GM12878 (cell line): ENCODE data around the gene SPINK9. TPM values are rescaled to one million over a fixed set of nuclear protein-coding genes. Genes with fewer than 3 reads are reported as not detected.

ENCODE experiments used
- IRF4 ChIP-seq: IDR thresholded peaks from 2 replicates; pipeline ENCODE4 v1.6.1; 2011; ENCODE audit warnings: low read depth, low read length
- JUNB ChIP-seq: IDR thresholded peaks from 2 replicates; pipeline ENCODE4 v1.6.1; 2016; ENCODE audit warnings: antibody characterized with exemption, mild to moderate bottlenecking
- MTA2 ChIP-seq: fragments of 450-650 bp; IDR thresholded peaks from 2 replicates; pipeline ENCODE4 v1.6.1; 2016; ENCODE audit warnings: low read depth, mild to moderate bottlenecking, moderate library complexity
- SMAD1 ChIP-seq: fragments of 450-650 bp; IDR thresholded peaks from 2 replicates; pipeline ENCODE4 v1.6.1; 2018; ENCODE audit warnings: mild to moderate bottlenecking, low read depth; ENCODE audit not compliant: partially characterized antibody
- SUPT20H ChIP-seq: IDR thresholded peaks from 2 replicates; pipeline ENCODE4 v1.6.1; 2011; ENCODE audit warnings: low read depth, mild to moderate bottlenecking, low read length, moderate library complexity, borderline replicate concordance; ENCODE audit not compliant: control insufficient read depth
- ZNF274 ChIP-seq: IDR thresholded peaks from one replicate; pipeline ENCODE4 v1.8.0; 2011; ENCODE audit not compliant: insufficient read length, insufficient read depth
- ZZZ3 ChIP-seq: IDR thresholded peaks from 2 replicates; pipeline ENCODE4 v1.6.1; 2011; ENCODE audit warnings: low read depth; ENCODE audit not compliant: control insufficient read depth, insufficient read length
- polyA plus RNA-seq, 11 experiments: library from polyadenylated mRNA; depleted of rRNA in 4 of 11; unstranded in 6 of 11; stranded (reverse) in 5 of 11; fragments of >200 nt; fragmentation: Nextera tagmentation in 4 of 11; fragmentation: Illumina TruSeq in 1 of 11; extraction: Ambion mirVana in 4 of 11; extraction: Trizol in 1 of 11; gene quantifications; 1 replicate in 1 of 11; 2 replicates in 10 of 11; pipeline versions ENCODE4 v1.2.1 to v1.2.3, GENCODE V29; 2011 to 2016; ENCODE audit warnings: inconsistent platforms in 2 of 11, missing spikeins in 2 of 11, low read depth in 1 of 11
- total RNA-seq, 4 experiments: library from RNA; depleted of rRNA in 3 of 4; stranded (reverse); fragments of >200 nt in 3 of 4; fragmentation: Illumina TruSeq in 1 of 4; extraction: Trizol in 1 of 4; gene quantifications; 2 replicates each; pipeline versions ENCODE4 v1.2.1 to v1.2.3, GENCODE V29; 2013 to 2021
- TF ChIP-seq, protein P1 (sequence below): IDR thresholded peaks from 2 replicates; pipeline ENCODE4 v1.6.1; 2011; ENCODE audit warnings: borderline replicate concordance, low read depth, mild to moderate bottlenecking, moderate library complexity, mixed read lengths, low read length; ENCODE audit not compliant: insufficient read depth; ENCODE audit errors: extremely low read length
- TF ChIP-seq, protein P2 (sequence below): fragments of 450-650 bp; IDR thresholded peaks from 2 replicates; pipeline ENCODE4 v1.6.1; 2016; ENCODE audit warnings: mild to moderate bottlenecking
- TF ChIP-seq, protein P3 (sequence below): fragments of 450-650 bp; IDR thresholded peaks from 2 replicates; pipeline ENCODE4 v1.6.1; 2017; ENCODE audit warnings: mild to moderate bottlenecking, moderate library complexity
- TF ChIP-seq, protein P4 (sequence below): fragments of 150-350 bp; IDR thresholded peaks from 2 replicates; pipeline ENCODE4 v1.6.1; 2016; ENCODE audit warnings: low read depth, low read length

Gene SPINK9
- total and polyA plus RNA-seq, 10 of the 15 experiments (the other 5 are each of a cell fraction or from before 2014, with no cell fraction given) = not detected

DNA sequence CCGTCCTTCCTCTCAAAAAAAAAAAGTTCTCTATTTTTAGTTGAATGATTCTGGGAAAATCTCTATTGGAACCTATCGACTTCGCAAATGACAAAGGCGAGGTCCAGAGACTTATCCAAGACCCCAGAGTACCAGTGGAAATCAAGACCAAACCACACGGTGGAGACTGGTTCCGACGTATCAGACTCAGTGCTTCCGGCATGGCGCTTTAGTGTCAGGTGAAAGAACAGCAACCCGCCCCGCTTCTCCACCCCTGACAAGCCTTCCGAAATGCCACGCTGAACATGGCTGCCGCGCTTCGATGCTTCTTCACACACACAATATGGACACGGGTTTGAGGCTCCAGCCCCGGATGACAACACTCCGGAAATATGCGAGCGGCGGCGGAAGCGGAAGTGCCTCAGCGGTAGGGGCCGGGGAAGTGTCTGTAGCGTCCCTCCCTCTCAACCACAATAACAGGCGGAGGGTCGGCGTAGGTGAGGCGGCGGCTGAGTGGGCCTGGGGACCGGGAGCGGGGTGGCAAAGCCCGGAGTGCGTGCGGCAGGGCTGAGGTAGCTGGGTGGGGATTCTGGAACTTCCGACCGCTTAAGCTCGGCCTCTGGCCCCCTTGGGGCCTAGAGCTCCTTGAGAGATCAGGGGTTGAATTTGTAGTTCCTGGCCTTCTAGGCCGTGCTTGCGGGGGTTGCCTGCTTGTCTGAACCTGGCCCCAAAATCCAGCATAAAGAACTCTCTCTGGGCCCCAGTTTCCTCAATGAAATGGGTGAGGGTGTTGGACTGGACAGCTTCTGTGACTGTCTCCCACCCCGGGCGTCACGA lies 48.4 kb downstream of the SPINK9 start, which contains the start of gene FBXO38 (continued):
- TF ChIP-seq, protein P1, sequence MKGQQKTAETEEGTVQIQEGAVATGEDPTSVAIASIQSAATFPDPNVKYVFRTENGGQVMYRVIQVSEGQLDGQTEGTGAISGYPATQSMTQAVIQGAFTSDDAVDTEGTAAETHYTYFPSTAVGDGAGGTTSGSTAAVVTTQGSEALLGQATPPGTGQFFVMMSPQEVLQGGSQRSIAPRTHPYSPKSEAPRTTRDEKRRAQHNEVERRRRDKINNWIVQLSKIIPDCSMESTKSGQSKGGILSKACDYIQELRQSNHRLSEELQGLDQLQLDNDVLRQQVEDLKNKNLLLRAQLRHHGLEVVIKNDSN = no peak
- TF ChIP-seq ZZZ3 (no peak), SMAD1 (peak; percentile 51), IRF4 (no peak), JUNB (no peak), ZNF274 (no peak), SUPT20H (no peak), MTA2 (0 out of 2 replicates have a peak, but pooled peaks have one; percentile 13)
- TF ChIP-seq, protein P2, sequence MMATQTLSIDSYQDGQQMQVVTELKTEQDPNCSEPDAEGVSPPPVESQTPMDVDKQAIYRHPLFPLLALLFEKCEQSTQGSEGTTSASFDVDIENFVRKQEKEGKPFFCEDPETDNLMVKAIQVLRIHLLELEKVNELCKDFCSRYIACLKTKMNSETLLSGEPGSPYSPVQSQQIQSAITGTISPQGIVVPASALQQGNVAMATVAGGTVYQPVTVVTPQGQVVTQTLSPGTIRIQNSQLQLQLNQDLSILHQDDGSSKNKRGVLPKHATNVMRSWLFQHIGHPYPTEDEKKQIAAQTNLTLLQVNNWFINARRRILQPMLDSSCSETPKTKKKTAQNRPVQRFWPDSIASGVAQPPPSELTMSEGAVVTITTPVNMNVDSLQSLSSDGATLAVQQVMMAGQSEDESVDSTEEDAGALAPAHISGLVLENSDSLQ = peak; percentile 85
- TF ChIP-seq, protein P3, sequence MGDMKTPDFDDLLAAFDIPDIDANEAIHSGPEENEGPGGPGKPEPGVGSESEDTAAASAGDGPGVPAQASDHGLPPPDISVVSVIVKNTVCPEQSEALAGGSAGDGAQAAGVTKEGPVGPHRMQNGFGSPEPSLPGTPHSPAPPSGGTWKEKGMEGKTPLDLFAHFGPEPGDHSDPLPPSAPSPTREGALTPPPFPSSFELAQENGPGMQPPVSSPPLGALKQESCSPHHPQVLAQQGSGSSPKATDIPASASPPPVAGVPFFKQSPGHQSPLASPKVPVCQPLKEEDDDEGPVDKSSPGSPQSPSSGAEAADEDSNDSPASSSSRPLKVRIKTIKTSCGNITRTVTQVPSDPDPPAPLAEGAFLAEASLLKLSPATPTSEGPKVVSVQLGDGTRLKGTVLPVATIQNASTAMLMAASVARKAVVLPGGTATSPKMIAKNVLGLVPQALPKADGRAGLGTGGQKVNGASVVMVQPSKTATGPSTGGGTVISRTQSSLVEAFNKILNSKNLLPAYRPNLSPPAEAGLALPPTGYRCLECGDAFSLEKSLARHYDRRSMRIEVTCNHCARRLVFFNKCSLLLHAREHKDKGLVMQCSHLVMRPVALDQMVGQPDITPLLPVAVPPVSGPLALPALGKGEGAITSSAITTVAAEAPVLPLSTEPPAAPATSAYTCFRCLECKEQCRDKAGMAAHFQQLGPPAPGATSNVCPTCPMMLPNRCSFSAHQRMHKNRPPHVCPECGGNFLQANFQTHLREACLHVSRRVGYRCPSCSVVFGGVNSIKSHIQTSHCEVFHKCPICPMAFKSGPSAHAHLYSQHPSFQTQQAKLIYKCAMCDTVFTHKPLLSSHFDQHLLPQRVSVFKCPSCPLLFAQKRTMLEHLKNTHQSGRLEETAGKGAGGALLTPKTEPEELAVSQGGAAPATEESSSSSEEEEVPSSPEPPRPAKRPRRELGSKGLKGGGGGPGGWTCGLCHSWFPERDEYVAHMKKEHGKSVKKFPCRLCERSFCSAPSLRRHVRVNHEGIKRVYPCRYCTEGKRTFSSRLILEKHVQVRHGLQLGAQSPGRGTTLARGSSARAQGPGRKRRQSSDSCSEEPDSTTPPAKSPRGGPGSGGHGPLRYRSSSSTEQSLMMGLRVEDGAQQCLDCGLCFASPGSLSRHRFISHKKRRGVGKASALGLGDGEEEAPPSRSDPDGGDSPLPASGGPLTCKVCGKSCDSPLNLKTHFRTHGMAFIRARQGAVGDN = peak; percentile 74
- TF ChIP-seq, protein P4, sequence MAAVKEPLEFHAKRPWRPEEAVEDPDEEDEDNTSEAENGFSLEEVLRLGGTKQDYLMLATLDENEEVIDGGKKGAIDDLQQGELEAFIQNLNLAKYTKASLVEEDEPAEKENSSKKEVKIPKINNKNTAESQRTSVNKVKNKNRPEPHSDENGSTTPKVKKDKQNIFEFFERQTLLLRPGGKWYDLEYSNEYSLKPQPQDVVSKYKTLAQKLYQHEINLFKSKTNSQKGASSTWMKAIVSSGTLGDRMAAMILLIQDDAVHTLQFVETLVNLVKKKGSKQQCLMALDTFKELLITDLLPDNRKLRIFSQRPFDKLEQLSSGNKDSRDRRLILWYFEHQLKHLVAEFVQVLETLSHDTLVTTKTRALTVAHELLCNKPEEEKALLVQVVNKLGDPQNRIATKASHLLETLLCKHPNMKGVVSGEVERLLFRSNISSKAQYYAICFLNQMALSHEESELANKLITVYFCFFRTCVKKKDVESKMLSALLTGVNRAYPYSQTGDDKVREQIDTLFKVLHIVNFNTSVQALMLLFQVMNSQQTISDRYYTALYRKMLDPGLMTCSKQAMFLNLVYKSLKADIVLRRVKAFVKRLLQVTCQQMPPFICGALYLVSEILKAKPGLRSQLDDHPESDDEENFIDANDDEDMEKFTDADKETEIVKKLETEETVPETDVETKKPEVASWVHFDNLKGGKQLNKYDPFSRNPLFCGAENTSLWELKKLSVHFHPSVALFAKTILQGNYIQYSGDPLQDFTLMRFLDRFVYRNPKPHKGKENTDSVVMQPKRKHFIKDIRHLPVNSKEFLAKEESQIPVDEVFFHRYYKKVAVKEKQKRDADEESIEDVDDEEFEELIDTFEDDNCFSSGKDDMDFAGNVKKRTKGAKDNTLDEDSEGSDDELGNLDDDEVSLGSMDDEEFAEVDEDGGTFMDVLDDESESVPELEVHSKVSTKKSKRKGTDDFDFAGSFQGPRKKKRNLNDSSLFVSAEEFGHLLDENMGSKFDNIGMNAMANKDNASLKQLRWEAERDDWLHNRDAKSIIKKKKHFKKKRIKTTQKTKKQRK = no peak
- TF ChIP-seq, all 136 proteins: peak for 64
